Measurements from ENCODE around the gene SORL1. TPM values are rescaled to one million over a fixed set of nuclear protein-coding genes. Genes with fewer than 3 reads are reported as not detected.
A peak's percentile ranks its signal among the peaks of the same experiment; 100 is the strongest.

Gene SORL1
- total RNA-seq, 1 experiment from 2014 or later: 4.9 TPM

DNA sequence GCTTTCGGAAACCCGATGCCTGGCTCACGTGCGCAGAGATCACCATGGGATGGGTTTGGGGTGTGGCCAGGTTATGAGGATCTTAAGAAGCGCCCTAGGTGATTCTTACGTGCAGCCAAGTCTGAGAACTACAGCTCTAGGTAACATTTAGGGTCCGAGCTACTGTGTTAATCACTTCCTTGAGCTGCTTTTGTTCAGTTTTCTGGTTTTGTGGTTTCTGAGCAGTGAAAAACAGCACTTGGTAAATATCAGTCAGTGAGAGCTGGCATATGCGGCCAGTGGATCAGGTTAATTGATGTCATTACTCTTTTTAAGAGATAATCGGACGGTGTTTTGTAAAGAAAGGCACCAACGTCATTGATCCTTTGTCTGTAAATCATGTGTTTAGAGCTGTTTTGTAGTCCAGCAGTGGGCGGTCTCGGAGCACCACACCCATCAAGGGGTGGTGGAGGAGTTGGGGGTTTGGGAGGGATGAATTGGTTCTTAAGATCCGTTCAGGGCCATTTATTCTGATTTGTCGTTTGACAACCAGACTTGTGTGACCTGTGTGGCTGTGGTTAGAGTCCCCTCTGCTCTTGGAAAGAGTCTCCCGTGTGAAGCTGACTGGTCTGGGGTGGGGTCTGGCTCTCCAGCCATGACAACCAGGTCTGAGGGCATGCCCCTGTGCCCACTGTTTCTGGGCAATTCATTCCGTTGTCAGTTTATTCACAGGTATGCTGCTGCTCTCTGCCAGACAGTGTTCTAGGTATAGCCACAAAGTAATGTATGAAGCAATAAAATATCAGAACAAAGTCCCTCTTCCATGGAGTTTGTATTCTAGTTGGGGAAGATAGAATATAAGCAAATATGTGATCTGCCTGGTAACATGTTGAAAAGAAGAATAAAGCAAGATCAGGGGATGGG is 62.6 kb downstream of the SORL1 start:
- no peak overlapping the region for H3K4me3 ChIP-seq
- POLR2A ChIA-PET (ENCODE audit: unreplicated experiment): no interaction called here
- H3K79me2 ChIP-seq (ENCODE audit: low read depth): no peaks in the 10 kb centered on the region
- H3K27ac ChIP-seq: no peak overlapping the region
- no peak for DNase-seq
- no peaks in the 10 kb centered on the region for H4K20me1 ChIP-seq (ENCODE audit: insufficient read depth)
- no peaks in the 10 kb centered on the region for H3K36me3 ChIP-seq (ENCODE audit: low read depth)
- no peaks in the 10 kb centered on the region for H3K9me3 ChIP-seq (ENCODE audit: insufficient read depth, low read depth)
- no peaks in the 10 kb centered on the region for H3K4me1 ChIP-seq (replicated peaks; ENCODE audit: insufficient read depth)
- no peak for TF ChIP-seq EZH2 (IDR thresholded peaks at IDR 0.05; ENCODE audit: low read depth)
- TF ChIP-seq, protein P1, sequence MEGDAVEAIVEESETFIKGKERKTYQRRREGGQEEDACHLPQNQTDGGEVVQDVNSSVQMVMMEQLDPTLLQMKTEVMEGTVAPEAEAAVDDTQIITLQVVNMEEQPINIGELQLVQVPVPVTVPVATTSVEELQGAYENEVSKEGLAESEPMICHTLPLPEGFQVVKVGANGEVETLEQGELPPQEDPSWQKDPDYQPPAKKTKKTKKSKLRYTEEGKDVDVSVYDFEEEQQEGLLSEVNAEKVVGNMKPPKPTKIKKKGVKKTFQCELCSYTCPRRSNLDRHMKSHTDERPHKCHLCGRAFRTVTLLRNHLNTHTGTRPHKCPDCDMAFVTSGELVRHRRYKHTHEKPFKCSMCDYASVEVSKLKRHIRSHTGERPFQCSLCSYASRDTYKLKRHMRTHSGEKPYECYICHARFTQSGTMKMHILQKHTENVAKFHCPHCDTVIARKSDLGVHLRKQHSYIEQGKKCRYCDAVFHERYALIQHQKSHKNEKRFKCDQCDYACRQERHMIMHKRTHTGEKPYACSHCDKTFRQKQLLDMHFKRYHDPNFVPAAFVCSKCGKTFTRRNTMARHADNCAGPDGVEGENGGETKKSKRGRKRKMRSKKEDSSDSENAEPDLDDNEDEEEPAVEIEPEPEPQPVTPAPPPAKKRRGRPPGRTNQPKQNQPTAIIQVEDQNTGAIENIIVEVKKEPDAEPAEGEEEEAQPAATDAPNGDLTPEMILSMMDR (conservative IDR thresholded peaks at IDR 0.05): no peak
- no peak overlapping the region for H2AFZ ChIP-seq
- intact Hi-C loops (cut with micrococcal nuclease; ENCODE audit: unreplicated experiment): no loop called here
- no peak overlapping the region for H3K4me2 ChIP-seq
- no peaks in the 10 kb centered on the region for H3K9me2 ChIP-seq (ENCODE audit: insufficient read depth)
- H3F3A ChIP-seq (ENCODE audit: insufficient read depth, low read depth): no peaks in the 10 kb centered on the region
- H3K27me3 ChIP-seq (ENCODE audit: insufficient read depth, low read depth): peaks cover 11% of the 10 kb centered on the region; the same call in 1 of the 2 replicates
- BruUV-seq (replicated peaks): no TSS peak
- CTCF ChIA-PET: no interaction called here

DNA sequence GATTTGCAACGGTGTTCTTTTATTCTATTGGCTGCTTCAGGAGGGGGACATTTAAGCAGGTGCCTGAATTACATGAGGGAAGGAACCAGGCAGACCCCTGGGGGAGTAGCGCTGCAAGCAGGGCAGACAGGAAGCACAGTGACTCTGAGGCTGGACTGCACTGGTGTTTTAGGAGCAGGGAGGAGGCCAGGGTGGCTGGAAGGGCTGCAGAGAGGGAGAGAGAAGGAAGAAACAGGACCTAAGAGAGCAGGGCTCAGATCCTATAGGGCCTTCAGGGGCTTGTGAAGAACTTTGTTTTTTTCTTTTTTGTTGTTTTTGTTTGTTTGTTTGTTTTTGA is 63.2 kb downstream of the SORL1 start:
- ChIA-PET POLR2A (ENCODE audit: unreplicated experiment) (no interaction called here), CTCF (no interaction called here)
- Histone ChIP-seq H3K4me3 (no peak overlapping the region), H3F3A (ENCODE audit: insufficient read depth, low read depth) (no peaks in the 10 kb centered on the region), H3K79me2 (ENCODE audit: low read depth) (no peaks in the 10 kb centered on the region), H3K4me1 (replicated peaks; ENCODE audit: insufficient read depth) (no peaks in the 10 kb centered on the region), H2AFZ (no peak overlapping the region), H3K4me2 (no peak overlapping the region), H3K9me2 (ENCODE audit: insufficient read depth) (no peaks in the 10 kb centered on the region), H3K9me3 (ENCODE audit: insufficient read depth, low read depth) (0 out of 2 replicates have a peak, but pooled peaks cover under 1% of the 10 kb centered on the region), H3K27me3 (ENCODE audit: insufficient read depth, low read depth) (peaks cover 11% of the 10 kb centered on the region; the same call in 1 of the 2 replicates), H3K27ac (no peak overlapping the region), H4K20me1 (ENCODE audit: insufficient read depth) (no peaks in the 10 kb centered on the region), H3K36me3 (ENCODE audit: low read depth) (no peaks in the 10 kb centered on the region)
- intact Hi-C loops (cut with micrococcal nuclease; ENCODE audit: unreplicated experiment): no loop called here
- BruUV-seq (replicated peaks): no TSS peak
- DNase-seq: peak in 1 of 2 experiments; percentile 4
- TF ChIP-seq, protein P1 (conservative IDR thresholded peaks at IDR 0.05): no peak
- TF ChIP-seq EZH2 (IDR thresholded peaks at IDR 0.05; ENCODE audit: low read depth): no peak

DNA sequence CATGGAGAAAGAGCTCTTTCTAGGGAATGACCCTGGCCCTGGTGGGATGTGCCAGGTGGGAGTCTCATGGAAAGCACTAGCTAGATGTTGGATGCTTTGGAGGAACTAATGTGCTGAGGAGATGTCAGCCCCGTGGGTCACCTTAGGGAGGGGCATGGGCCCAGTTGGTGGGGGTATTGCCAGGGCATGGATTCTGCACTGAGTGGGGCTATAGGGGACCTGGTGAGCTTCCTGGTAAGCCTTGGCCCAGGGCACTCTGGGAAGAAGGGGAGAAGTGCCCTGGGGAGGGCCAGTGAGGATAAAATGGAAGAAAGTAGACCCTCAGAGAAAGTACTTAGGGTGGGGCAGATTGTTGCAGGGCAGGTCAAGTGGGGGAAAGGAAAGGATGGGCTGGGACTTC is 65.9 kb downstream of the SORL1 start:
- intact Hi-C loops (cut with micrococcal nuclease; ENCODE audit: unreplicated experiment): no loop called here
- no TSS peak for BruUV-seq (replicated peaks)
- Histone ChIP-seq H3K36me3 (ENCODE audit: low read depth) (no peaks in the 10 kb centered on the region), H3K9me3 (ENCODE audit: insufficient read depth, low read depth) (0 out of 2 replicates have a peak, but pooled peaks cover 3% of the 10 kb centered on the region), H2AFZ (no peak overlapping the region), H3K27me3 (ENCODE audit: insufficient read depth, low read depth) (peaks cover 8% of the 10 kb centered on the region; the same call in 1 of the 2 replicates), H3K4me3 (no peak overlapping the region), H3F3A (ENCODE audit: insufficient read depth, low read depth) (no peaks in the 10 kb centered on the region), H4K20me1 (ENCODE audit: insufficient read depth) (no peaks in the 10 kb centered on the region), H3K9me2 (ENCODE audit: insufficient read depth) (no peaks in the 10 kb centered on the region), H3K4me2 (no peak overlapping the region), H3K27ac (no peak overlapping the region), H3K4me1 (replicated peaks; ENCODE audit: insufficient read depth) (peaks cover 7% of the 10 kb centered on the region), H3K79me2 (ENCODE audit: low read depth) (no peaks in the 10 kb centered on the region)
- ChIA-PET CTCF (no interaction called here), POLR2A (ENCODE audit: unreplicated experiment) (no interaction called here)
- DNase-seq: no peak
- TF ChIP-seq, protein P1 (conservative IDR thresholded peaks at IDR 0.05): no peak
- TF ChIP-seq EZH2 (IDR thresholded peaks at IDR 0.05; ENCODE audit: low read depth): no peak
